ENCODE measurements around the gene RABEP2.
"Not testable (repeated sequence)": the region's sequence is repeated elsewhere in the genome, so short reads cannot be mapped to it uniquely, and the experiment has no call there.

Gene RABEP2, protein sequence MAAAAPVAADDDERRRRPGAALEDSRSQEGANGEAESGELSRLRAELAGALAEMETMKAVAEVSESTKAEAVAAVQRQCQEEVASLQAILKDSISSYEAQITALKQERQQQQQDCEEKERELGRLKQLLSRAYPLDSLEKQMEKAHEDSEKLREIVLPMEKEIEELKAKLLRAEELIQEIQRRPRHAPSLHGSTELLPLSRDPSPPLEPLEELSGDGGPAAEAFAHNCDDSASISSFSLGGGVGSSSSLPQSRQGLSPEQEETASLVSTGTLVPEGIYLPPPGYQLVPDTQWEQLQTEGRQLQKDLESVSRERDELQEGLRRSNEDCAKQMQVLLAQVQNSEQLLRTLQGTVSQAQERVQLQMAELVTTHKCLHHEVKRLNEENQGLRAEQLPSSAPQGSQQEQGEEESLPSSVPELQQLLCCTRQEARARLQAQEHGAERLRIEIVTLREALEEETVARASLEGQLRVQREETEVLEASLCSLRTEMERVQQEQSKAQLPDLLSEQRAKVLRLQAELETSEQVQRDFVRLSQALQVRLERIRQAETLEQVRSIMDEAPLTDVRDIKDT

GRCh38 chr16:28924762-28925385 lies at the start of gene RABEP2:
Gene RABEP2 (minus strand): TSS chr16:28925238. CDS start chr16:28925163, 75 bp downstream.
- FAIRE-seq (no peak), DNase-seq (ENCODE audit: insufficient read length, low spot score) (peak; percentile 97)
- TF ChIP-seq POLR2A (IDR thresholded peaks at IDR 0.05; ENCODE audit: low read depth, low read length) = no peak; the same call in 1 of the 2 replicates

DNA sequence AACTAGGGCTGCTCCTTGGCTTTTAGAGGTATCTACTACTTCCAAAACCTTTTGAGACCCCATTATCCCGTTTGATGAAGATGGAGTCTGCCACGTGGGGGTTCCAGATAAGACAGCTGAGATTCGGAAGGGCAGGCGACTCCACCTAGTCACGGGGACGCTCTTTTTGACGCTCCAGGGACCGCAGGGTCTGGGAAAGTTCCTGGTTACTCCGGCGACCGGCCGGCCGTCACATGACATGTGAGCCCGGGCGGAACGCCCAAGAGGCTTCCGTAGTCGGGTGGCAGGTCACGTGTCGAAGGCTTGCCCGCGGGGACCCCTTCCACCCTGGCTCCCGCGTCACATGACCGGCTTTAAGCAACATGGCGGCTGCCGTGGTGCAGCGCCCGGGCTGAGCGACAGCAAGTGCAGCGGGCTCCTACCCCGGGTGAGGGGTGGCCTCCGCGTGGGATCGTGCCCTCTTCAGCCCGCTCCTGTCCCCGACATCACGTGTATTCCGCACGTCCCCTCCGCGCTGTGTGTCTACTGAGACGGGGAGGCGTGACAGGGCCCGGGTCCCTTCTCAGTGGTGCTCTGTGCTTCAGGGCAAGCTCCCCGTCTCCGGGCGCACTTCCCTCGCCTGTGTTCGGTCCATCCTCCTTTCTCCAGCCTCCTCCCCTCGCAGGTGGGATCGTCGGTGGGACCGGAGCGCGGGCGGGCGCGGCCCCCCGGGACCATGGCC lies 49.6 kb upstream of the RABEP2 start, which contains the start of gene SPNS1:
Gene SPNS1, plus strand, starts transcription at position 342 of the 721 bp plus-strand sequence. Its CDS starts 374 bp downstream, at position 716.
- FAIRE-seq (no peak), DNase-seq (ENCODE audit: insufficient read length, low spot score) (peak; percentile 98)
- TF ChIP-seq POLR2A (IDR thresholded peaks at IDR 0.05; ENCODE audit: low read depth, low read length) = peak; percentile 64; the same call in 1 of the 2 replicates

GRCh38 chr16:28974007-28974436 lies 49.0 kb upstream of the RABEP2 start:
- DNase-seq (ENCODE audit: insufficient read length, low spot score) (peak; percentile 71), FAIRE-seq (no peak)
- TF ChIP-seq POLR2A (IDR thresholded peaks at IDR 0.05; ENCODE audit: low read depth, low read length) = no peak

DNA sequence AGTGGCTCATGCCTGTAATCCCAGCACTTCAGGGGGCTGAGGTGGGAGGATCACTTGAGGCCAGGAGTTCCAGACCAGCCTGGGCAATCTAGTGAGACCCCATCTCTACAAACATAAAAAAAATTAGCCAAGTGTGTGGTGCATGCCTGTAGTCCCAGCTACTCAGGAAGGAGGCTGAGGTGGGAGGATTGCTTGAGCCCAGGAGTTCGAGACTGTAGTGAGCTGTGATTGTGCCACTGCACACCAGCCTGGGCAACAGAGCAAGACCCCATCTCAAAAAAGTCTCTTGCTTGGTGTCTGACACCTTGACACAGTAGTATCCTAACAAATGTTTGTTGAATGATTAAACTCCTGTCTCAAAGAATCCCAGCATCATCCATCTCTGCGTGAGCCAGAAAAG lies 44.7 kb upstream of the RABEP2 start:
- FAIRE-seq; DNase-seq (ENCODE audit: insufficient read length, low spot score): not testable (repeated sequence)

- DNase-seq (ENCODE audit: insufficient read length, low spot score) (no peak), FAIRE-seq (no peak)
- no peak for TF ChIP-seq POLR2A (IDR thresholded peaks at IDR 0.05; ENCODE audit: low read depth, low read length)
Observed at GRCh38 chr16:28967156-28967555, 42.1 kb upstream of the RABEP2 start.

DNA sequence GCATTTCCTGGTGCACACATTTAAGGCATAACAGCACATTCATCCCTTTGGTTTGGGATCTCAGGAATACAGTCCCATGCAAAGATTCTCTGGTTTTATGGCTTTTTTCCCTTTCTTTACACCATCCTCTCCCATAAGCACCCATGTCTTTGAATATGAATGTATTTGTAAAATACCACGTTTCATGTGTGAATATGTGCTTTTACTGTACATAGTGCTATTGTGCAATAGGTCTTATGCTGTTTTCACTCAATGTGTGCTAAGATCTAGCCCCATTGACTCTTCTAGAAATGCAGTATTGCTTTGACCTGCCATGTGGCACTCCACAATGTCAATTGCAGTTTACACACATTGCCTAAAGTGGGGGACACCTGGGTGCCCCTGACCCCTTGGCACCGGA lies 39.5 kb upstream of the RABEP2 start:
- FAIRE-seq = no peak
- no peak for DNase-seq (ENCODE audit: insufficient read length, low spot score)
- TF ChIP-seq POLR2A (IDR thresholded peaks at IDR 0.05; ENCODE audit: low read depth, low read length) = no peak

DNA sequence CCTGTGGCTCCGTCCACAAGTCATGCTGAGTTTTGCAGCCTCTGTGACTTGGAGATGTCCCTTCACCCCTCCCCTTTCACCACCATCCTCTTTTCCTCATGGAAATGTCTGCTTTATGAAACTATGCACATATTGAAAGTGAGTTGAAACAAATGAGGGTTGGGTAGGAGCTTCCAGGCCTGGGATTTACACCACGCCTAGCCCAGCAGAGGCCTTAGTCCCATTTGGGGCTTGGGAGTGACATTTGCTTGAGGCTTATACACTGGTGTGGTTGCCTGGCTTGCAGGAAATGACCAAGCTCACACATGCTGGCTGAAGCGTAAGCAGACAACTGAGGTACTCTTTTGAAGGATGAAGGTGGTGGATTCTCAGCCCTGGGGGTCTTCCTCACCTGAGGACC lies 39.0 kb upstream of the RABEP2 start:
- no peak for FAIRE-seq
- no peak for DNase-seq (ENCODE audit: insufficient read length, low spot score)
- no peak for TF ChIP-seq POLR2A (IDR thresholded peaks at IDR 0.05; ENCODE audit: low read depth, low read length)

- FAIRE-seq = no peak
- TF ChIP-seq POLR2A (IDR thresholded peaks at IDR 0.05; ENCODE audit: low read depth, low read length) = no peak
- no peak for DNase-seq (ENCODE audit: insufficient read length, low spot score)
Observed at GRCh38 chr16:28958836-28959235, 33.8 kb upstream of the RABEP2 start.

GRCh38 chr16:28958216-28958615 lies 33.2 kb upstream of the RABEP2 start:
- no peak for FAIRE-seq
- no peak for TF ChIP-seq POLR2A (IDR thresholded peaks at IDR 0.05; ENCODE audit: low read depth, low read length)
- DNase-seq (ENCODE audit: insufficient read length, low spot score) = no peak

- no peak for TF ChIP-seq POLR2A (IDR thresholded peaks at IDR 0.05; ENCODE audit: low read depth, low read length)
- DNase-seq (ENCODE audit: insufficient read length, low spot score) (peak; percentile 51), FAIRE-seq (no peak)
Observed at GRCh38 chr16:28951410-28951943, 26.4 kb upstream of the RABEP2 start.

DNA sequence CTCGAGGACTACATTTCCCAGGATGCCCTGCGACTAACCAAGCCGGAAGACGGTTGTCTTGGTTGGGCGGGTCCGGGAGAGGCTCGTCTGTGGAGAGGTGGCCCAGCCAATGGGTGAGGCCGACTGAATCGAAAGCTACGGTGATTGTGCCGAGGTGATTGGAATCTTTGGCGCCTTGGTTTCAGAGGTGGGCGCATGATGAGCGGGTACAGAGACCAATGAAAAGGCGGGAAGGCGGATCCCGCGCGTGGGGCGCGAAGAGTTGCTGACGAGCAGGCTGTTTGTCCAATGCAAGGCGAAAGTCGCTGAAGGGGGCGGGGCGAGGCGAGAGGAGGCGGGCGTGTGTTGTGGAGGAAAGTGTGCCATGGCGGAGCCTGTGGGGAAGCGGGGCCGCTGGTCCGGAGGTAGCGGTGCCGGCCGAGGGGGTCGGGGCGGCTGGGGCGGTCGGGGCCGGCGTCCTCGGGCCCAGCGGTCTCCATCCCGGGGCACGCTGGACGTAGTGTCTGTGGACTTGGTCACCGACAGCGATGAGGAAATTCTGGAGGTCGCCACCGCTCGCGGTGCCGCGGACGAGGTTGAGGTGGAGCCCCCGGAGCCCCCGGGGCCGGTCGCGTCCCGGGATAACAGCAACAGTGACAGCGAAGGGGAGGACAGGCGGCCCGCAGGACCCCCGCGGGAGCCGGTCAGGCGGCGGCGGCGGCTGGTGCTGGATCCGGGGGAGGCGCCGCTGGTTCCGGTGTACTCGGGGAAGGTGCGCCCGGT lies 25.8 kb upstream of the RABEP2 start, which contains the start of gene NFATC2IP:
Gene NFATC2IP, plus strand, starts transcription at position 290 of the 762 bp plus-strand sequence. Its CDS starts 75 bp downstream, at position 365.
- DNase-seq (ENCODE audit: insufficient read length, low spot score) (peak; percentile 98), FAIRE-seq (peak; percentile 89)
- TF ChIP-seq POLR2A (IDR thresholded peaks at IDR 0.05; ENCODE audit: low read depth, low read length) = peak; percentile 78

GRCh38 chr16:28946681-28947080 lies 21.6 kb upstream of the RABEP2 start:
- no peak for TF ChIP-seq POLR2A (IDR thresholded peaks at IDR 0.05; ENCODE audit: low read depth, low read length)
- no peak for FAIRE-seq
- DNase-seq (ENCODE audit: insufficient read length, low spot score) = no peak

GRCh38 chr16:28943281-28943680 lies 18.2 kb upstream of the RABEP2 start:
- no peak for DNase-seq (ENCODE audit: insufficient read length, low spot score)
- no peak for FAIRE-seq
- no peak for TF ChIP-seq POLR2A (IDR thresholded peaks at IDR 0.05; ENCODE audit: low read depth, low read length)

GRCh38 chr16:28939825-28940224 lies 14.8 kb upstream of the RABEP2 start:
- DNase-seq (ENCODE audit: insufficient read length, low spot score); FAIRE-seq: not testable (repeated sequence)

All from H54 (cell line).